ENCODE measurements around the gene HGF. TPM values are rescaled to one million over a fixed set of nuclear protein-coding genes. Genes with fewer than 3 reads are reported as not detected.

The HGF gene
- total RNA-seq, 1 donor from 2014 or later = not detected

GRCh38 chr7:81704595-81704994, 65.3 kb downstream of the HGF start:
- H2AFZ ChIP-seq (ENCODE audit: low read depth, low read length) = no peak overlapping the region

GRCh38 chr7:81698965-81699364, 70.9 kb downstream of the HGF start:
- peaks cover 3% of the 10 kb centered on the region for H3K9me3 Mint-ChIP-seq (ENCODE audit: unreplicated experiment)
- TF ChIP-seq, protein P1, sequence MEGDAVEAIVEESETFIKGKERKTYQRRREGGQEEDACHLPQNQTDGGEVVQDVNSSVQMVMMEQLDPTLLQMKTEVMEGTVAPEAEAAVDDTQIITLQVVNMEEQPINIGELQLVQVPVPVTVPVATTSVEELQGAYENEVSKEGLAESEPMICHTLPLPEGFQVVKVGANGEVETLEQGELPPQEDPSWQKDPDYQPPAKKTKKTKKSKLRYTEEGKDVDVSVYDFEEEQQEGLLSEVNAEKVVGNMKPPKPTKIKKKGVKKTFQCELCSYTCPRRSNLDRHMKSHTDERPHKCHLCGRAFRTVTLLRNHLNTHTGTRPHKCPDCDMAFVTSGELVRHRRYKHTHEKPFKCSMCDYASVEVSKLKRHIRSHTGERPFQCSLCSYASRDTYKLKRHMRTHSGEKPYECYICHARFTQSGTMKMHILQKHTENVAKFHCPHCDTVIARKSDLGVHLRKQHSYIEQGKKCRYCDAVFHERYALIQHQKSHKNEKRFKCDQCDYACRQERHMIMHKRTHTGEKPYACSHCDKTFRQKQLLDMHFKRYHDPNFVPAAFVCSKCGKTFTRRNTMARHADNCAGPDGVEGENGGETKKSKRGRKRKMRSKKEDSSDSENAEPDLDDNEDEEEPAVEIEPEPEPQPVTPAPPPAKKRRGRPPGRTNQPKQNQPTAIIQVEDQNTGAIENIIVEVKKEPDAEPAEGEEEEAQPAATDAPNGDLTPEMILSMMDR (IDR thresholded peaks at IDR 0.05; ENCODE audit: insufficient read depth, low read depth, low read length) = no peak
- no peak for TF ChIP-seq EZH2 (IDR thresholded peaks at IDR 0.05; ENCODE audit: insufficient read depth, low read length)
- H3K4me1 Mint-ChIP-seq (ENCODE audit: low read depth, unreplicated experiment) = no peaks in the 10 kb centered on the region
- no peaks in the 10 kb centered on the region for H3K36me3 Mint-ChIP-seq (ENCODE audit: low read depth, unreplicated experiment)
- Histone ChIP-seq H3K27me3 (ENCODE audit: insufficient read depth, low read length) (no peaks in the 10 kb centered on the region), H3K9me3 (ENCODE audit: insufficient read depth, low read depth, low read length) (no peaks in the 10 kb centered on the region), H4K20me1 (ENCODE audit: insufficient read depth, low read length) (no peaks in the 10 kb centered on the region), H3K4me2 (ENCODE audit: low read length) (no peak overlapping the region), H3K9ac (ENCODE audit: low read length) (no peak overlapping the region), H3K27ac (ENCODE audit: low read depth, low read length) (no peak overlapping the region), H3K4me1 (ENCODE audit: insufficient read depth, low read length) (no peaks in the 10 kb centered on the region), H2AFZ (ENCODE audit: low read depth, low read length) (no peak overlapping the region), H3K4me3 (ENCODE audit: insufficient read depth, low read depth, low read length) (no peak overlapping the region), H3K79me2 (ENCODE audit: insufficient read depth, low read length) (no peaks in the 10 kb centered on the region), H3K36me3 (ENCODE audit: insufficient read depth, low read length) (no peaks in the 10 kb centered on the region)
- H3K27me3 Mint-ChIP-seq (ENCODE audit: low read depth, unreplicated experiment) = no peaks in the 10 kb centered on the region
- DNase-seq (ENCODE audit: low read depth) = no peak
- H3K27ac Mint-ChIP-seq (ENCODE audit: unreplicated experiment) = no peak overlapping the region
- no peak for FAIRE-seq
- no peak overlapping the region for H3K4me3 Mint-ChIP-seq (ENCODE audit: unreplicated experiment)

More at GRCh38 chr7:81704595-81704994, 65.3 kb downstream of the HGF start:
- Mint-ChIP-seq H3K9me3 (ENCODE audit: unreplicated experiment) (no peaks in the 10 kb centered on the region), H3K4me3 (ENCODE audit: unreplicated experiment) (no peak overlapping the region), H3K36me3 (ENCODE audit: low read depth, unreplicated experiment) (no peaks in the 10 kb centered on the region), H3K4me1 (ENCODE audit: low read depth, unreplicated experiment) (peaks cover 5% of the 10 kb centered on the region), H3K27me3 (ENCODE audit: low read depth, unreplicated experiment) (no peaks in the 10 kb centered on the region), H3K27ac (ENCODE audit: unreplicated experiment) (no peak overlapping the region)
- Histone ChIP-seq H3K9ac (ENCODE audit: low read length) (no peak overlapping the region), H3K27ac (ENCODE audit: low read depth, low read length) (no peak overlapping the region), H3K4me1 (ENCODE audit: insufficient read depth, low read length) (no peaks in the 10 kb centered on the region), H4K20me1 (ENCODE audit: insufficient read depth, low read length) (no peaks in the 10 kb centered on the region), H3K36me3 (ENCODE audit: insufficient read depth, low read length) (no peaks in the 10 kb centered on the region), H3K4me3 (ENCODE audit: insufficient read depth, low read depth, low read length) (no peak overlapping the region), H3K4me2 (ENCODE audit: low read length) (no peak overlapping the region), H3K79me2 (ENCODE audit: insufficient read depth, low read length) (no peaks in the 10 kb centered on the region), H3K9me3 (ENCODE audit: insufficient read depth, low read depth, low read length) (no peaks in the 10 kb centered on the region), H3K27me3 (ENCODE audit: insufficient read depth, low read length) (no peaks in the 10 kb centered on the region)
- TF ChIP-seq, protein P1 (IDR thresholded peaks at IDR 0.05; ENCODE audit: insufficient read depth, low read depth, low read length) = no peak
- TF ChIP-seq EZH2 (IDR thresholded peaks at IDR 0.05; ENCODE audit: insufficient read depth, low read length) = no peak
- DNase-seq (ENCODE audit: low read depth) (no peak), FAIRE-seq (no peak)

GRCh38 chr7:81694711-81695110, 75.1 kb downstream of the HGF start:
- no peak overlapping the region for H3K4me2 ChIP-seq (ENCODE audit: low read length)
- H3K4me1 Mint-ChIP-seq (ENCODE audit: low read depth, unreplicated experiment) = peaks cover 5% of the 10 kb centered on the region
- no peak overlapping the region for H3K27ac ChIP-seq (ENCODE audit: low read depth, low read length)
- H3K27me3 ChIP-seq (ENCODE audit: insufficient read depth, low read length) = no peaks in the 10 kb centered on the region
- no peaks in the 10 kb centered on the region for H3K36me3 Mint-ChIP-seq (ENCODE audit: low read depth, unreplicated experiment)
- H4K20me1 ChIP-seq (ENCODE audit: insufficient read depth, low read length) = no peaks in the 10 kb centered on the region
- FAIRE-seq (no peak), DNase-seq (ENCODE audit: low read depth) (no peak)
- H3K9me3 ChIP-seq (ENCODE audit: insufficient read depth, low read depth, low read length) = no peaks in the 10 kb centered on the region
- H2AFZ ChIP-seq (ENCODE audit: low read depth, low read length) = no peak overlapping the region
- peaks cover 14% of the 10 kb centered on the region for H3K4me1 ChIP-seq (ENCODE audit: insufficient read depth, low read length)
- no peak overlapping the region for H3K9ac ChIP-seq (ENCODE audit: low read length)
- no peaks in the 10 kb centered on the region for H3K79me2 ChIP-seq (ENCODE audit: insufficient read depth, low read length)
- no peak overlapping the region for H3K27ac Mint-ChIP-seq (ENCODE audit: unreplicated experiment)
- H3K36me3 ChIP-seq (ENCODE audit: insufficient read depth, low read length) = no peaks in the 10 kb centered on the region
- no peak for TF ChIP-seq EZH2 (IDR thresholded peaks at IDR 0.05; ENCODE audit: insufficient read depth, low read length)
- no peak overlapping the region for H3K4me3 ChIP-seq (ENCODE audit: insufficient read depth, low read depth, low read length)
- H3K4me3 Mint-ChIP-seq (ENCODE audit: unreplicated experiment) = no peak overlapping the region
- no peaks in the 10 kb centered on the region for H3K27me3 Mint-ChIP-seq (ENCODE audit: low read depth, unreplicated experiment)
- peaks cover 3% of the 10 kb centered on the region for H3K9me3 Mint-ChIP-seq (ENCODE audit: unreplicated experiment)
